Bladder microvascular endothelial cell (primary cell): ENCODE measurements around the gene UBE2QL1. TPM values are rescaled to one million over a fixed set of nuclear protein-coding genes. Genes with fewer than 3 reads are reported as not detected.

ENCODE experiments used
- total RNA-seq: library from RNA; depleted of rRNA; stranded (reverse); fragments of >200 nt; gene quantifications from 2 replicates; pipeline ENCODE4 v1.2.3, GENCODE V29; 2014

UBE2QL1 gene
- 0.19 TPM in 1 of 2 replicates, not detected in the other for total RNA-seq

GRCh38 chr5:6448622-6449464 lies at the start of gene UBE2QL1:
Gene UBE2QL1 (plus strand): TSS chr5:6448859. CDS start chr5:6448894, 35 bp downstream.

Other genes starting within 250 kb of the UBE2QL1 start
- gene MED10, start 70.3 kb upstream of the UBE2QL1 start, total RNA-seq = 3.9 and 14.7 TPM in 2 replicates
- 50.0 and 95.4 TPM in 2 replicates for gene NSUN2, start 184.2 kb downstream of the UBE2QL1 start, total RNA-seq
- gene SRD5A1, start 184.6 kb downstream of the UBE2QL1 start, total RNA-seq = 7.4 and 12.3 TPM in 2 replicates